GM19324 (cell line): ENCODE data around the gene SPRYD3.
"Not testable (repeated sequence)": the region's sequence is repeated elsewhere in the genome, so short reads cannot be mapped to it uniquely, and the experiment has no call there.

Source experiments
- ATAC-seq: cut with Tn5 transposase; IDR thresholded peaks from one replicate; pipeline ENCODE4 v1.9.1; 2021; ENCODE audit warnings: mild to moderate bottlenecking, moderate library complexity; ENCODE audit not compliant: unreplicated experiment, low FRiP score

The SPRYD3 gene

DNA sequence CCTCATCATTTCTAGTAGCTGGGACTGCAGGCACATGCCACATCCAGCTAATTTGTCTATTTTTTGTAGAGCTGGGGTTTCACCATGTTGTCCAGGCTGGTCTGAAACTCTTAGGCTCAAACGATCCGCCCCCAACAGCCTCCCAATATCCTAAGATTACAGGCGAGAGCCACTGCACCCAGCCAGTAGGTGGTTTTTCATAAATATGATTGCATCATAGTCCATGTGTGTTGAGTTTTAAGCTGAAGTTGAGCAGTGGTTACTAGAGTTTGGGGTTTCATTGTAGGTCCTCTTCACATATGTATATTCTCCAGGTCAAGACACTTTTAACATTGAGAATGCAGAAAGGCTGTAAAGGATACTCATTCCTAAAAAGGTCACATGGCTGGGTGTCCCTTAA lies 42.4 kb downstream of the SPRYD3 start:
- no peak for ATAC-seq

DNA sequence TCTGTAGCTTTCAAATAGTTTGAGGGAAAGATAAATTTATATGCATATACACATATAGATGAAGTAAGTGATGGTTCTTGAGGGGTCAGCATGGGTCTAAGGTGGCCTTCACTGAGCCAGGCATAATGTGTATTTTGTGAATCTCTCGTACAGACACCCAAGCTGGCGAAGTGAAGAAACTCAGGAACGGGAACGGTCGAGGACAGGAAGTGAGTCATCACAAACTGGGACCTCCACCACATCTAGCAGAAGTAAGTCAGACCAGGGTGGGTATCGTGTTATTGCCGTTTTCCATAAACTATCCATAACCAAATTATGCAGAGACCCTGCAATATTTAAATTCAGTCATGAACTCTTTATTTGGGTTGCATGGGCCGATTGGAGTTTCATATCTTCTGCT lies 44.7 kb downstream of the SPRYD3 start:
- ATAC-seq: no peak

DNA sequence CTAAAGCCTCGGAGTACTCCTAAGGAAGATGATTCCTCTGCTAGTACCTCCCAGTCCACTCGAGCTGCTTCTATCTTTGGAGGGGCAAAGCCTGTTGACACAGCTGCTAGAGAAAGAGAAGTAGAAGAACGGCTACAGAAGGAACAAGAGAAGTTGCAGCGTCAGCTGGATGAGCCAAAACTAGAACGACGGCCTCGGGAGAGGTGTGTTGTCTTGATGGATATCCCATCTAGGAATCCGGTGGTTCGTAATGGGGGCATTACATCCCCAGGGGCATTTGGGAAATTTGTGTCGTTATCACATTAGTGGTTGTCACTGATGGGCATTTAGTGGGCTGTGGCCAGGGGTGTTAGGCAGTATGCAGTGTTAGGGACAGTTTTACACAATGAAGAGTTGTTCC lies 45.4 kb downstream of the SPRYD3 start:
- not testable (repeated sequence) for ATAC-seq

DNA sequence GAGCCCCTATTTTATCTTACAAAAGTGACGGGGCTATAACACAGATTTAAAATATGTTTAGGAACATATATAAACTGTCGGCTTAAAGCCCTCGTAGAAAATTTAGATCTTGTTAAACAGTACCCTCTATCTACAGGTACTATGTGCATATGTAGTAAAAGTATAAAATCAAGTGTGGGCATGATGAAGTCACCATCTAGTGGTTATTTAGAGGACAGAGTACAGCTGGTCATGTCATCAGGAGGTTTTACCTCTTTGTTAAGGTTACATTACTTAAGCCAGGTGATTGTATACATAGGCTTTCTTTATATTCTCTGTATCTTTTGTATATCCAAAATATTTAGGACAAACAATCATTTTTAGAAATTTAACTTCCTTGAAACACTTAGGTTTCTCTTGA lies 47.6 kb downstream of the SPRYD3 start:
- ATAC-seq: no peak

DNA sequence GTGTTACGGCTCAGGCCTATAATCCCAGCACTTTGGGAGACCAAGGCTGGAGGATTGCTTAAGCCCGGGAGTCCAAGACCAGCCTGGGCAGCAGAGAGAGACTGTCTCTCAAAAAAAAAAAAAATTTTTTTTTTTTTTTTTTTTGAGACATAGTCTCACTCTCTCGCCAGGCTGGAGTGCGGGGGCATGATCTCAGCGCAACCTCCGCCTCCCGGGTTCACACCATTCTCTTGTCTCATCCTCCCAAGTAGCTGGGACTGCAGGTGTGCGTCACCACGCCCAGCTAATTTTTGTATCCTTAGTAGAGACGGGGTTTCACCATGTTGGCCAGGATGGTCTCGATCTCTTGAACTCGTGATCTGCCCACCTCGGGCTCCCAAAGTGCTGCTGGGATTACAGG lies 52.2 kb downstream of the SPRYD3 start:
- not testable (repeated sequence) for ATAC-seq

DNA sequence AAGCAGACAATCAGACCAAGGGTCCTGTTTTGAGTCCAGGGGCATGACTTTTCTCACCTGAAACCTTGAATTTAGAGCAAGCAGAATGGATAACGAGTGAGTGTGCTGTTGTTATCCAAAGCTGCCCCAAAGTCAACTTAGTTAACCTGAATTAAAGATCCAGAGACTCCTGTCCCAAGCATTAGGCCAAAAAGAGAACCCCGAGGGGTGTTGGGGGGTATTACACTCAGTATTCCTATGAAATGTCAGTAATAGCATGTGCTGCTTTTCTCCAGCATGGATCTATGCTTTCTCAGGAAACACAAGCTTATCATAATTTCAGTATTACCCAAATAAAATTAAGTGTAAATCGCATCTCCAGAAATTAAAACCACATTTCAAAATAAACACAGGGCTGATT lies 53.9 kb downstream of the SPRYD3 start:
- ATAC-seq: no peak

DNA sequence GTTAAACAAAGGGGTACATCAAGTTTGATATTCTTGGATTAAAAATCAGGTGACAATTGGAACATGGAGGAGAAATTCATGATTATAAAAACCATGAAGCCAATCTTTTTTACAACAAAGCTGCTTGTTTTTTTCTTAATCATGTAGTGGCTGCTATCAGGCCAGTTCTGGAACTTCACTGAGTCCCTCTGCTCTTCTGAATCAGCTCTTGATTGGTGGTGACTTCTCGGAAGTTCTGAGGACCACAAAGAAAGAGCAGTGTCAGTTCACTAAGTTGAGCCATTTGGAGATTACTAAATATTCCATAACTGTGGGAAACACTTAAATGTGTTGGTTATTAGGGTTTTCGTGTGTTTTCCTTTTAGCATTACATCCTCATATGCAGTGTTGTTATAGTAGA lies 64.5 kb downstream of the SPRYD3 start:
- ATAC-seq: no peak
